ENCODE results near the gene CHST9. TPM values are rescaled to one million over a fixed set of nuclear protein-coding genes. Genes with fewer than 3 reads are reported as not detected.
"Not testable (repeated sequence)": the region's sequence is repeated elsewhere in the genome, so short reads cannot be mapped to it uniquely, and the experiment has no call there.

CHST9 gene
- total and polyA plus RNA-seq, 2 experiments from 2014 or later: 15.5 to 16.8 TPM

DNA sequence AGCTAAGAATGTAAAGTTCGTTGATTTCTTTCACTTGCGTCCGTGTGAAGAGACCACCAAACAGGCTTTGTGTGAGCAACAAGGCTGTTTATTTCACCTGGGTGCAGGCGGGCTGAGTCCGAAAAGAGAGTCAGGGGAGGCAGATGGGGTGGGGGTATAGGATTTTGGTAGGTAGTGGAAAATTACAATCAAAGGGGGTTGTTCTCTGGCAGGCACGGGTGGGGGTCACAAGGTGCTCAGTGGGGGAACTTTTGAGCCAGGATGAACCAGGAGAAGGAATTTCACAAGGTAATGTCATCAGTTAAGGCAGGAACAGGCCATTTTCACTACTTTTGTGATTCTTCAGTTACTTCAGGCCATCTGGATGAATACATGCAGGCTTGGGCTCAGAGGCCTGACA lies 46.6 kb upstream of the CHST9 start:
- not testable (repeated sequence) for H3K4me3 ChIP-seq; H3K36me3 ChIP-seq (ENCODE audit: insufficient read depth); H3K27me3 ChIP-seq (ENCODE audit: insufficient read depth); DNase-seq (ENCODE audit: low spot score); H3K9me3 Mint-ChIP-seq; H3K79me2 ChIP-seq (replicated peaks; ENCODE audit: insufficient read depth); H4K20me1 ChIP-seq (replicated peaks; ENCODE audit: insufficient read depth); H3F3A ChIP-seq (replicated peaks; ENCODE audit: low read depth); H3K4me3 Mint-ChIP-seq; H3K27me3 Mint-ChIP-seq (ENCODE audit: insufficient read depth, low read depth, poor library complexity); H3K9me2 ChIP-seq (ENCODE audit: insufficient read depth); ATAC-seq; H3K36me3 Mint-ChIP-seq (ENCODE audit: low read depth); H2AFZ ChIP-seq
- Histone ChIP-seq H3K4me2 (peak overlapping the region; percentile 48; the same call in 1 of the 2 replicates), H3K27ac (ENCODE audit: low read depth) (peak overlapping the region; percentile 84), H3K4me1 (ENCODE audit: insufficient read depth) (peaks cover 53% of the 10 kb centered on the region)
- TF ChIP-seq NANOG (IDR thresholded peaks at IDR 0.05; ENCODE audit: borderline replicate concordance): 0 out of 2 replicates have a peak, but pooled peaks have one; percentile 14
- H3K27ac Mint-ChIP-seq: peak overlapping the region; percentile 94
- H3K4me1 Mint-ChIP-seq: peaks cover 41% of the 10 kb centered on the region

DNA sequence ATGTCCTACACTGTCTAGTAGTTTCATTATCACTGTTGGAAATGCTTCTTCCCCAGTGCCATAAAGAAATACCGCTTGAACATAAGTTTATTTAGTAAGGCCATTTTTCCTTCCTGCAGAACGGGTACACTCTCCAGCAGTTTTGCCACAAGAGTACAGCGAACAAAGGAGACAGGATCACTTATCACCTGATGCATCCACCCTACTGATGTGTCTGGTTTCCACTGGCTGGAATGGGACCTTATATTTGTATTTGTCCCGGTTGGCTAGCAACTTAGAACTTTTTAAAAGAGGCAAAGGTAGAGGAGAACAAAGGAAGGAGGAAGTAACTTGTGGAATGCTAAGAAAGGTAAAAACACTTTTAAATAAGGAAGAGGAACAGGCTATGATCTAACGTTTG lies 46.1 kb upstream of the CHST9 start:
- H3K79me2 ChIP-seq (replicated peaks; ENCODE audit: insufficient read depth); H2AFZ ChIP-seq; H3F3A ChIP-seq (replicated peaks; ENCODE audit: low read depth); H3K4me3 Mint-ChIP-seq; ATAC-seq; H3K9me3 Mint-ChIP-seq; H3K36me3 Mint-ChIP-seq (ENCODE audit: low read depth); H4K20me1 ChIP-seq (replicated peaks; ENCODE audit: insufficient read depth); H3K36me3 ChIP-seq (ENCODE audit: insufficient read depth); H3K27me3 Mint-ChIP-seq (ENCODE audit: insufficient read depth, low read depth, poor library complexity); H3K27me3 ChIP-seq (ENCODE audit: insufficient read depth); H3K9me2 ChIP-seq (ENCODE audit: insufficient read depth); H3K4me3 ChIP-seq: not testable (repeated sequence)
- Histone ChIP-seq H3K4me2 (peak overlapping the region; percentile 48; the same call in 1 of the 2 replicates), H3K4me1 (ENCODE audit: insufficient read depth) (peaks cover 57% of the 10 kb centered on the region), H3K27ac (ENCODE audit: low read depth) (peak overlapping the region; percentile 84)
- Mint-ChIP-seq H3K27ac (peak overlapping the region; percentile 94), H3K4me1 (peaks cover 45% of the 10 kb centered on the region)
- DNase-seq (ENCODE audit: low spot score): peak; percentile 31

DNA sequence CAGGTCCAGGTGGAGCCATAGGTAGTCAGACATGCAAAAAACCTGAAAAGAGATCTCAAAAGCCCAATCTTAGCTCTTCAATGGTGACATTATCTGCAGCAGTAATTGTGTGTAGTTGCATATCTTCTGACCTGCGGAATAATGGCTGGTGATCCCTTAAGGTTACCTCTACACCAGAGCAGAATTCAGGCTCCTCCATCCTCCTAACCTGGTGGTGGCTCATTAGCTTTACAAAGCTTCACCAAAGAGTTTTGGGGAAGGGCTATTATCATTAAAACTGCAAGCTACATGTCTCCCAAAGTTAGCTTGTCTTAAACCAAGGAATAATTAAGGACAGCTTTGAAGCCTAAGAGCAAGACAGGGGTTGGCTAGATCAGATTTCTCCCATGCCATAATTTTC lies 42.6 kb upstream of the CHST9 start:
- Mint-ChIP-seq H3K4me1 (peaks cover 53% of the 10 kb centered on the region), H3K9me3 (no peaks in the 10 kb centered on the region; the same call in 2 of the 3 replicates), H3K36me3 (ENCODE audit: low read depth) (no peaks in the 10 kb centered on the region), H3K4me3 (no peak overlapping the region), H3K27ac (no peak overlapping the region; the same call in 1 of the 2 replicates), H3K27me3 (ENCODE audit: insufficient read depth, low read depth, poor library complexity) (no peaks in the 10 kb centered on the region)
- Histone ChIP-seq H3K36me3 (ENCODE audit: insufficient read depth) (no peaks in the 10 kb centered on the region), H3K79me2 (replicated peaks; ENCODE audit: insufficient read depth) (no peaks in the 10 kb centered on the region), H4K20me1 (replicated peaks; ENCODE audit: insufficient read depth) (no peaks in the 10 kb centered on the region), H3K27ac (ENCODE audit: low read depth) (peak overlapping the region; percentile 72; the same call in 1 of the 2 replicates), H3K4me2 (peak overlapping the region; percentile 53), H3F3A (replicated peaks; ENCODE audit: low read depth) (0 out of 2 replicates have a peak, but pooled peaks cover 2% of the 10 kb centered on the region), H3K27me3 (ENCODE audit: insufficient read depth) (no peaks in the 10 kb centered on the region), H2AFZ (peak overlapping the region; percentile 61), H3K4me3 (no peak overlapping the region; the same call in 1 of the 2 replicates), H3K4me1 (ENCODE audit: insufficient read depth) (peaks cover 58% of the 10 kb centered on the region), H3K9me2 (ENCODE audit: insufficient read depth) (peaks cover 11% of the 10 kb centered on the region; the same call in 1 of the 2 replicates)
- DNase-seq (ENCODE audit: low spot score) (peak; percentile 58), ATAC-seq (peak; percentile 84)
- TF ChIP-seq NANOG (IDR thresholded peaks at IDR 0.05; ENCODE audit: borderline replicate concordance) (peak; percentile 22; the same call in 1 of the 2 replicates), EZH2 (IDR thresholded peaks at IDR 0.05; ENCODE audit: low read depth, unreplicated experiment) (no peak), REST (IDR thresholded peaks at IDR 0.05; ENCODE audit: unreplicated experiment) (no peak), ZNF114 (CRISPR knock-in tag; IDR thresholded peaks at IDR 0.05) (0 out of 2 replicates have a peak, but pooled peaks have one; percentile 65)
- TF ChIP-seq, protein P1, sequence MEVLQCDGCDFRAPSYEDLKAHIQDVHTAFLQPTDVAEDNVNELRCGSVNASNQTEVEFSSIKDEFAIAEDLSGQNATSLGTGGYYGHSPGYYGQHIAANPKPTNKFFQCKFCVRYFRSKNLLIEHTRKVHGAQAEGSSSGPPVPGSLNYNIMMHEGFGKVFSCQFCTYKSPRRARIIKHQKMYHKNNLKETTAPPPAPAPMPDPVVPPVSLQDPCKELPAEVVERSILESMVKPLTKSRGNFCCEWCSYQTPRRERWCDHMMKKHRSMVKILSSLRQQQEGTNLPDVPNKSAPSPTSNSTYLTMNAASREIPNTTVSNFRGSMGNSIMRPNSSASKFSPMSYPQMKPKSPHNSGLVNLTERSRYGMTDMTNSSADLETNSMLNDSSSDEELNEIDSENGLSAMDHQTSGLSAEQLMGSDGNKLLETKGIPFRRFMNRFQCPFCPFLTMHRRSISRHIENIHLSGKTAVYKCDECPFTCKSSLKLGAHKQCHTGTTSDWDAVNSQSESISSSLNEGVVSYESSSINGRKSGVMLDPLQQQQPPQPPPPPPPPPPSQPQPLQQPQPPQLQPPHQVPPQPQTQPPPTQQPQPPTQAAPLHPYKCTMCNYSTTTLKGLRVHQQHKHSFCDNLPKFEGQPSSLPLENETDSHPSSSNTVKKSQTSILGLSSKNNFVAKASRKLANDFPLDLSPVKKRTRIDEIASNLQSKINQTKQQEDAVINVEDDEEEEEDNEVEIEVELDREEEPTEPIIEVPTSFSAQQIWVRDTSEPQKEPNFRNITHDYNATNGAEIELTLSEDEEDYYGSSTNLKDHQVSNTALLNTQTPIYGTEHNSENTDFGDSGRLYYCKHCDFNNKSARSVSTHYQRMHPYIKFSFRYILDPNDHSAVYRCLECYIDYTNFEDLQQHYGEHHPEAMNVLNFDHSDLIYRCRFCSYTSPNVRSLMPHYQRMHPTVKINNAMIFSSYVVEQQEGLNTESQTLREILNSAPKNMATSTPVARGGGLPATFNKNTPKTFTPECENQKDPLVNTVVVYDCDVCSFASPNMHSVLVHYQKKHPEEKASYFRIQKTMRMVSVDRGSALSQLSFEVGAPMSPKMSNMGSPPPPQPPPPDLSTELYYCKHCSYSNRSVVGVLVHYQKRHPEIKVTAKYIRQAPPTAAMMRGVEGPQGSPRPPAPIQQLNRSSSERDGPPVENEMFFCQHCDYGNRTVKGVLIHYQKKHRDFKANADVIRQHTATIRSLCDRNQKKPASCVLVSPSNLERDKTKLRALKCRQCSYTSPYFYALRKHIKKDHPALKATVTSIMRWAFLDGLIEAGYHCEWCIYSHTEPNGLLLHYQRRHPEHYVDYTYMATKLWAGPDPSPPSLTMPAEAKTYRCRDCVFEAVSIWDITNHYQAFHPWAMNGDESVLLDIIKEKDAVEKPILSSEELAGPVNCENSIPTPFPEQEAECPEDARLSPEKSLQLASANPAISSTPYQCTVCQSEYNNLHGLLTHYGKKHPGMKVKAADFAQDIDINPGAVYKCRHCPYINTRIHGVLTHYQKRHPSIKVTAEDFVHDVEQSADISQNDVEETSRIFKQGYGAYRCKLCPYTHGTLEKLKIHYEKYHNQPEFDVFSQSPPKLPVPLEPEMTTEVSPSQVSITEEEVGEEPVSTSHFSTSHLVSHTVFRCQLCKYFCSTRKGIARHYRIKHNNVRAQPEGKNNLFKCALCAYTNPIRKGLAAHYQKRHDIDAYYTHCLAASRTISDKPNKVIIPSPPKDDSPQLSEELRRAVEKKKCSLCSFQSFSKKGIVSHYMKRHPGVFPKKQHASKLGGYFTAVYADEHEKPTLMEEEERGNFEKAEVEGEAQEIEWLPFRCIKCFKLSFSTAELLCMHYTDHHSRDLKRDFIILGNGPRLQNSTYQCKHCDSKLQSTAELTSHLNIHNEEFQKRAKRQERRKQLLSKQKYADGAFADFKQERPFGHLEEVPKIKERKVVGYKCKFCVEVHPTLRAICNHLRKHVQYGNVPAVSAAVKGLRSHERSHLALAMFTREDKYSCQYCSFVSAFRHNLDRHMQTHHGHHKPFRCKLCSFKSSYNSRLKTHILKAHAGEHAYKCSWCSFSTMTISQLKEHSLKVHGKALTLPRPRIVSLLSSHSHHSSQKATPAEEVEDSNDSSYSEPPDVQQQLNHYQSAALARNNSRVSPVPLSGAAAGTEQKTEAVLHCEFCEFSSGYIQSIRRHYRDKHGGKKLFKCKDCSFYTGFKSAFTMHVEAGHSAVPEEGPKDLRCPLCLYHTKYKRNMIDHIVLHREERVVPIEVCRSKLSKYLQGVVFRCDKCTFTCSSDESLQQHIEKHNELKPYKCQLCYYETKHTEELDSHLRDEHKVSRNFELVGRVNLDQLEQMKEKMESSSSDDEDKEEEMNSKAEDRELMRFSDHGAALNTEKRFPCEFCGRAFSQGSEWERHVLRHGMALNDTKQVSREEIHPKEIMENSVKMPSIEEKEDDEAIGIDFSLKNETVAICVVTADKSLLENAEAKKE (CRISPR knock-in tag; IDR thresholded peaks at IDR 0.05): peak; percentile 95
